ENCODE measurements around the gene DNAJC3.
"Not testable (repeated sequence)": the region's sequence is repeated elsewhere in the genome, so short reads cannot be mapped to it uniquely, and the experiment has no call there.

The DNAJC3 gene

DNA sequence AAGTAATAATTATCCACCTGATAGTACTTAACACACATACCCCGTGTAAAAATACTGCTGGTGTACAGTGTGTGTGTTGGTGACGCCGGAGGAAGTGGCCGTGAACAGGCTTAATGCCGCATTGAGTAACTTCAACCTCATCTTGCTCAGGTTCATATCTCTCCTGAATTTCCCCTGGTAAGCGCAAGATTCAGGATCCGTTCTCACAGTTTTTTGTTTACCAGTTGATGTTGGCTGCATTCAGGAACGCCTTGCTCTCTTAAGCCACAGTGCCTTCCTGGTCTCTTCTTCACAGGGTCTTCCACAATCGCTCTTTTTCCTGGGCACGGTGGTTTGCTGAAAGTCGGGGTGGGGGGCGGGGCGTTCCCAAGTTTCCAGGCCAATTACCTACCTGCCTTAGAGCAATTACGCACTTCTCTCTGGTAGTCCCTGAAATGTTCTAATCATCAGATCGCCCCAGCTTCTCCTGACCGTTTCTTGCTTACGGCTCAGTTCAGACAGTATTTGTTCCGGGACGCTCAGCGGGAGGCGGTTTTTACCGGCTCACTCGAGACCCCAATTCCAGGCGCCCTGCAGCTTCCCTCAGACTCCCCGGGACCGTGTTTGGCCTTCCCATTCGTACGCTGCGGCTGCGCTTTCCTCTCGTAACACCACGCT lies 706 bp upstream of the DNAJC3 start:
- DNase-seq = peak in 1 of 2 experiments; percentile 61

DNA sequence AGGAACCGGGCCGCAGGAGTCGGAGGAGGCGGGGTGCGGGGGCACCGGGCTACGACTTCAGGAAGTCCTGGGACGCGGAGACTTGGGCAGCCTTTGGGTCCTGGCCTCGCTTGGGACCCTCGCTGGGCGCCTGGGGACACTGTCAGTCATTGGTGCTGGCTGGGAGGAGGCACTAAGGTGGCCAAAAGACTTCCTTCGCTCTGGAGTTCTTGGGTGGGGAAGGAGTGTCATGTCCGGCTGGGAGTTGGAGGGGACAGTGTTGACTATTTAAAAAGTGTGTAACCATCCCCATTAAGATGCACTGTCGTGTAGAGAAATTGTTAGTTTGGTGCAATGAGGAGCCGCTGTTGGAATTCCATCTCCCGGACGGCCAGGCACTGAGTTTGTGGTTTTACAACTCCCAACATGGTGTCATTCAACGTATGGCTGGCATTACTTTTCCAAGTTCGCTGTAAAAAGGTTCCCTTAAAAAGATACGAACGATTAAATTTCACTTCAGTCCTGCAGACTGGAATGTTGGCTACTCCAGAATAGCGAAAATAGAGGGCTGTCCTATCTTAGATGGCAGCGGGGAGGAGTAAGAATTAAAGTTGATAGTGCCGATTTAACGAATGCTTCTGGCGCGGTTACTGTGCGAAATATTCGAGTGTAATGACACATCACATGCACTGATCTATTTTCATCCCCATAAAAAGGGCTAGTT lies 776 bp downstream of the DNAJC3 start:
- no peak for DNase-seq

DNA sequence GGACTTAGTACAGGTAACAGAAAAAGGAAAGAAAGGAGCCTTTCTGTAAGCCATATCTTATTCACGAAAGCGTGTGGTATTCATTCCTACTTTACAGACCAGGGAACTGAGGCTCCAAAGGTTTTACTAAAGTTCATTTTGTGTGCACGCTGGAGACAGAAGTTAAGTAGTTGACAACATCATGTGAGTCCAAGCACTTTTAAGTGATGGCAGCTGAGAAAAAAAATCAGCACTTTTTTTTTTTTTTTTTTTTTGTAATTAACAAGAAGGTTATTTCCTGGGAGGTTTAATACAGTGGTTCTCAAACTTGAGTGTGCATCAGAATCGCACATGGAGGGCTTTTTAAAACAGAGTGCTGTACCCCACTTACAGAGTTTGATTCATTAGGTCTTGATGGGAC lies 2.0 kb downstream of the DNAJC3 start:
- no peak for DNase-seq

DNA sequence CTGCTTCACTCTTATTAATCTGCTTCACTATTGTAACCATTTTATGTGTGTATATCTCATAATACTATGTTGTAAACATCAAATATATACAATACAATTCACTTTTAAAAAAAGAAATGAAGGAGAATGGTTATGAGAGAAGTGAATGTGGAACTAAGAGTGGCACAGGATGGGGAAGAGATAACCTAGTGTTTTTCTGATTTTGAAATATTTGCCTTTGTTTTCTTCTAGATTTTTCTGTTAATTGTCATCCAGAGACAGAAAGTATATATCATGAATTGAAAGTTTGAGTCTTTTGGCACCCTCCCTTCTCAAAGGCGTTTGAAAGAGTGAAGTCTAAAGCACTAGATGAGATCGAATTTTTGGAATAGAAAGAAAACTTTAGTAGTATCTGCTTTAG lies 2.8 kb downstream of the DNAJC3 start:
- DNase-seq = no peak

DNA sequence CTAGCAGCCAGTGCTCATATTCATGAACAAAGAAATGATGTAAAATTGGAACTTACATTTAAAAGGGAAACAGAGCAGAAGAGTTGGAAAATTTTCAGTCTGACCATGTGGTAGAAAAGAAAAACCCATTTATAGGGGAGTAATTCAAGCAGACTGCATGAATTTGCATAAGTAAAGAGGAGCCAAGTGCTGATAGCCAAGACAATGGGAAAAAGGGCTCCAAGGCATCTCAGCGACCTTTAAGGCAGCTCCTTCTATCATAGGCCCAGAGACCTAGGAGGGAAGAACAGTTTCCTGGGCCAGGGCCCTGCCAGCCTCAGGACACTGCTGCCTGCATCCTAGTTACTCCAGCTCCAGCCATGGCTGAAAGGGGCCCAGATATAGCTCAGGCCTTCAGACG lies 7.5 kb downstream of the DNAJC3 start:
- DNase-seq = no peak

DNA sequence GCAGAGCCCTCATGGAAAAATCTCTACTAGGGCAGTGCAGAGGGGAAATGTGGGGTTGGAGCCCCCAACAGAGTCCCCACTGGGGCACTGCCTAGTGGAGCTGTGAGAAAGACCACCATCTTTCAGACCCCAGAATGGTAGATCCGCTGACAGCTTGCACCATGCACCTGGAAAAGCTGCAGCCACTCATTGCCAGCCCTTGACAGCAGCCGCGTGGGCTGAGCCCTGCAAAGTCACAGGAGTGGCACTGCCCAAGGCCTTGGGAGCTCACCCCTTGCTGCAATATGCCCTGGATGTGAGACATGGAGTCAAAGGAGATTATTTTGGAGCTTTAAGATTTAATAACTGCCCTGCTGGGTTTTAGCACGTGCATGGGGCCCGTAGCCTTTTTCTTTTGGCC lies 8.0 kb downstream of the DNAJC3 start:
- not testable (repeated sequence) for DNase-seq

DNA sequence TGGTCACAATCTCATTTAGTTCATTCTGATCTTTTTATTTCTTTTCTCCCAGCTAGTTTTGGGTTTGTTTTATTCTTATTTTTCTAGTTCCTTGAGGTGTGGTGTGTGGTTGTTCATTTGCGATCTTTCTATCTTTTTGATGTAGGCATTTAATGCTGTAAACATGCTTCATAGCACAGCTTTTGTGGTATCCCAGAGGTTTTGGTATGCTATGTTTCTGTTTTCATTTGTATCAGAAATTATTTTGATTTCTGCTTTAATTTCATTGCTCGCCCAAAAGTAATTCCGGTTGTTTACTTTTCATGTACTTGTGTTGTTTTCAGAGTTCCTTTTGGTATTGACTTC lies 12.6 kb downstream of the DNAJC3 start:
- DNase-seq = no peak

DNA sequence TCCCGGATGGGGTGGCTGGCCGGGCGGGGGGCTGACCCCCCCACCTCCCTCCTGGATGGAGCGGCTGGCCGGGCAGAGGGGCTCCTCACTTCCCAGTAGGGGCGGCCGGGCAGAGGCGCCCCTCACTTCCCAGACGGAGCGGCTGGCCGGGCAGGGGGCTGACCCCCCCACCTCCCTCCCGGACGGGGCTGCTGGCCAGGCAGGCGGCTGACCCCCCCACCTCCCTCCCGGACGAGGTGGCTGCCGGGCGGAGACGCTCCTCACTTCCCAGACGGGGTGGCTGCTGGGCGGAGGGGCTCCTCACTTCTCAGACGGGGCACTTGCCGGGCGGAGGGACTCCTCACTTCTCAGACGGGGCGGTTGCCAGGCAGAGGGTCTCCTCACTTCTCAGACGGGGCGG lies 14.0 kb downstream of the DNAJC3 start:
- DNase-seq = not testable (repeated sequence)

DNA sequence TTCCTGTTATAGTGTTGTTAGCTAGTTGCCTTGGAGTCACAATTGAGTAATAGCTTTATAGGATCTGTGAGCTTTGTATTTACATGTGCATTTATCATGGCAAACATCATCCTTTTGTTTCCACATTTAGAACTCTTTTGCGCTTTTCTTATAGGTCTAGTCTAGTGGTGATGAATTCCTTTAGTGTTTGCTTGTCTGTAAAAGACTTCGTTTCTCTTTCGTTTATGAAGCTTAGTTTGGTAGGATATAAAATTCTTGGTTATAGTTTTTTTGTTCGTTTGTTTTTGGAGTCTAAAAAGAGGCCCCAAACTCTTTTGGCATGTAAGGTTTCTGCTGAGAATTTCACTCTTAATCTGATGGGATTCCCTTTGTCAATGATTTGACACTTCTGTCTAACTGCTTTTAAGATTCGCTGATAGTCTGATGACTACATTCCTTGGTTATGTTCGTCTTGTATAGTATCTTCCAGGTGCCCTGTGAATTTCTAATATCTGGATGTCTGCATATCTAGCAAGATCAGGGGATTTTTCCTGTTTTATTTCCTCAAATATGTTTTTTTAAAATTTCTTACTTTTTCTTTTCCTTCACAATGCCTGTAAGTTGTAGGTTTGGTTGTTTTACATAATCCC lies 20.2 kb downstream of the DNAJC3 start:
- no peak for DNase-seq

DNA sequence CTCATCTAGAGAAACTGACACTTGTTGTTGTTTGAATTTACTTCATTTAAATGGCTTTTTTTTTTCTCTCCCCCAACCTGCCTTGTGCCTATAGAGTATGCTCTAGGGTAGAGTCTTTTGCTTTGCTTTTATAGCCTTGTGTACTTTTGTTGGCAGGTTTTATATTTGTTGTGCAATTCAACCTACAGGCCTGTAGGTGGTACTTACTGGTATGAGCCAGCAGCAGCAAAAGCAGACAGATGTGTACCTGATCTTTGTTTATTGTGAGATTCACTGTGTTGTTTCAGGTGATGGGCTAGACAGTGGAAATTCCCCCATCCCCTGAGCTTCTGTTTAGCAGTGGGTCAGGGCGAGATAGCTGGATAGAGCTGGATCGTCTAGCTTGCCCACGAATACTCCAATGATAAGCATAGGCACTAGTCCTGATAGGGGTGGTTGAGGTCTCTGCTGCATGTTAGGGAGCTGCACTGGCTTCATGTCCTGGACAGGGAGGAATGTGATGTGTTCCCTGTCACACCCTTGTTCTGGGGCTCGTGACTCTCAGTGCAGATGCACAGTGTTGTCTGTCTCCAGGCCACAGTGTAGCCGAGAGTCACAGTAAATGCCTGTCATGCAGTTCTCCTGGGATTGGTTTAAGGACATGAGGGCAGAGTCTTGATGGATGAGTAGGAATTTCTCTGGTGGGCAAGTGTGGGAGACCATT lies 21.3 kb downstream of the DNAJC3 start:
- DNase-seq = no peak

DNA sequence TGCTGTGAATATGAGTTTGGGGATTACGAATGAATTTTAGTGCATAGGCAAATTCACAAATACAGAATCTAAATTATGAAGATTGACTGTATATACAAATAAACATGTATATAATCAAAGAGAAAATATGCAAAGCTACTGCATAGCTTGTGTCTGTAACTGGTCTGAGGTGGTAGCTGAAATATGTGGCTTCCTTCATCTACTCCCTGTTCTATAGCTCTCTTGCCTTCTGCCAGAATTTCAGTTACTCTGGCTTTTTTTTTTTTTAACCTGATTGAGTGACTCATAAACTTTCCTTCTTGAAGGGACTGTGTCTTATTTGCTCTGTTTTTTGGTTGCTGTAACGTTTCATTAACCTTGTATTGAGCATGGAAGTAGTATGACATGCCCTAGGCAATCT lies 26.6 kb downstream of the DNAJC3 start:
- no peak for DNase-seq

DNA sequence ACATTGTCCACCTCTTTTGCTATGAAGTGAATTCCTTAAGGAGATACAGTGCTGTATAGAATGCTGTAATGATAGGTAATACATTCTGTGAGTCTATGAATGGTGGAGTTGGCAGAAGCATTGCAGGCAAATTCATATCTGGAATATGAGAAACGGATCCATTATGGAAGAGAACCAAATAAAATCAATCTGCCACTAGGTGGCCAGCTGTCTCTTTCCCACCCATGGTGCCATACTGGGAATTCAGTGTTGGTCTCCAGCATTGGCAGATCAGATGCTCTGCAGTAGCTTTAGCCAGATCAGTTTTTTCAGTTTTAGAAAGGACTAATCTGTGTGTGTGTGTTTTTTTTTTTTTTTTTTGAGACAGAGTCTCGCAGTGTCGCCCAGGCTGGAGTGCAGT lies 27.6 kb downstream of the DNAJC3 start:
- peak in 1 of 2 experiments; percentile 25 for DNase-seq

DNA sequence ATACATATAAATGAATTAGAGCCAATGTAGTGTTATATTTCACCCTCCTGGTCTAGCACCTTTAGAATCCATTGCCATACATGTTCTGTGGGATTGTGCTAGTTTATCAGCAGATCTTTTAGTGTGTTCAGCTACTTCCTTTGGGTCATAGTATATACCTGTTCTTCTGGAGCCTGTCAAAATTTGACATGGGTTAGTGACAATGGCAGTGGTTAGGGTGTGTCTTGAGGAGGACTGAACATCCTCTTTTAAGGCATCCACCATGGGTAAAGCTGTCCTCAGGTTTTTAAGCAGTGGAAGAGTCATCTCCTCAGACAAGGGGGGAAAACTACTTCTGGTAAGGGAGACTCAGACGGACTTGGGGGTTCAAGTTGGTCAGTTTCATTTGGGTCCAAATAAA lies 29.4 kb downstream of the DNAJC3 start:
- no peak for DNase-seq

DNA sequence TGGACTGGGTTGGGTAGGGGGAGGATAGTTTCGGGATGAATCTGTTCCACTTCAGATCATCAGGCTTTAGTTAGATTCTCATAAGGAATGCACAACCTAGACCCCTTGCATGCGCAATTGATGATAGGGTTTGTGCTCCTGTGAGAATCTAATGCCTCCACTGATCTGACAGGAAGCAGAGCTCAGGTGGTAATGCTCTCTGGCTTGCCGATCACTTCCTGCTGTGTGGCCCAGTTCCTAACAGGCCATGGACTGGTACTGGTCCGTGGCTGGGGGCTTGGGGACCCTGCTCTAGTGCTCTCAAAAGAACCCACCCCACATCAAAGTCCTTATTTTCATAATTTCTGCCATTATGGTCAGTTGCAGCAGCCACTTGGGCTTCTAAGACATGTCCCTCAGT lies 30.1 kb downstream of the DNAJC3 start:
- DNase-seq = no peak

DNA sequence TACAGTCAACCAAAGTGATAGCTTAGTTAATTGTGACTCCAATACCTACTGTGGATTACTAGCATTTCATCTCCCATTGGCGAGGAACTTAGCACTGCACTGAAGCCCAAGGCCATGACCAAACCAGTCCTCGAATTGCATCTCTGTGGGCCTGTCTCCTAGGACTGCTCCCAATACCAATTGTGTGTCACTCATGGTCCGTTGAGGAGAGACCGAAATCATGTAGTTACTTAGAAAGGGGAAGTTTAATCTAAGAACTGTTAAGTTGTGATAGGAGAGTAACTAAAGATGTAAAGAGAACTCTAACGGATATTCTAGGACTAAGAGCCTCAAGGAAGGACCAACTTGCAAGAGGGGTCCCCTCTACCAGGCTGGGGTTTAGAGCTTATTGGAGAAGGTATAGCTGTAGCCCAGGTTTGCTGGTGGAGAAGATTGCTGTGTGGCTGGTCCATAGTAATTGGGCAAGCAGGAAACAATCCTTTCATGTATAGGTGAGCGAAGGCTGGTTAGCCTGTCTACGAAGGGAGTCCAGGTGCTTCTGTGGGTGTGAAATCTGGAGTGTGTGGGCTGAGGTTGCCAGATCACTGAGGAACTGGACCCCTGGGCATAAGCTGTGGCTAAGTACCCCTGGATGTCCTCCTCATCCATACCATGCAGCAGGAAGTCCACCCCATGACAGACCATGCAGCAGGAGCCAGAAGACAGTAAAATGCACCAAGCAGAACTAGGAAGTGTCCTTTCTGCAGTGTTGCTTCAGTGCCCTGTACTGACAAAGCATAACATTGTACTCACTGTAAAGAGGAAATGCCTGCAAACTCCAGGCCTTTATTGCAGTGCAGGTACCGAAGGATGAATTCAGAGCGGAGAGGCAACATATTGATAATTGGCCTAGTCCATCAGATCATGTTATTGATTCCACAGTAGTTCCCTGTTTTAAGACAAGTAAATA lies 30.8 kb downstream of the DNAJC3 start:
- no peak for DNase-seq

DNA sequence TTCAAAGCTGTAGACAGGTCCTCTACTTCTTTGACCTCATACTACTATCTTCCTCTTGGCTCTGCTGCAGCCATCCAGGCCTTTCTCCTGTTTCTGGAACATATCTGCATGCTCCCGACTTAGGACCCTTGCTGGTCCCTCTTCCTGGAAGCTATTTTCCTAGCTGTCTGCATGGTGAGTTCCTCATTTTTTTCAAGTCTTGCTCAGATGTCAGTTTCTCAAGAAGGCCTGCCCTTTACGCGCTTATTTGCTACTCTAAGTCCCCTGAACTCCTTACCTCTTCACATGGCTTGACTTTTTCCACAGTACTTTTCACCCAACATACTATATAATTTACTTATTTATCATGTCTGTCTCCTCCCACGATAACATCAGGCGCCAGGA lies 31.4 kb downstream of the DNAJC3 start:
- no peak for DNase-seq

DNA sequence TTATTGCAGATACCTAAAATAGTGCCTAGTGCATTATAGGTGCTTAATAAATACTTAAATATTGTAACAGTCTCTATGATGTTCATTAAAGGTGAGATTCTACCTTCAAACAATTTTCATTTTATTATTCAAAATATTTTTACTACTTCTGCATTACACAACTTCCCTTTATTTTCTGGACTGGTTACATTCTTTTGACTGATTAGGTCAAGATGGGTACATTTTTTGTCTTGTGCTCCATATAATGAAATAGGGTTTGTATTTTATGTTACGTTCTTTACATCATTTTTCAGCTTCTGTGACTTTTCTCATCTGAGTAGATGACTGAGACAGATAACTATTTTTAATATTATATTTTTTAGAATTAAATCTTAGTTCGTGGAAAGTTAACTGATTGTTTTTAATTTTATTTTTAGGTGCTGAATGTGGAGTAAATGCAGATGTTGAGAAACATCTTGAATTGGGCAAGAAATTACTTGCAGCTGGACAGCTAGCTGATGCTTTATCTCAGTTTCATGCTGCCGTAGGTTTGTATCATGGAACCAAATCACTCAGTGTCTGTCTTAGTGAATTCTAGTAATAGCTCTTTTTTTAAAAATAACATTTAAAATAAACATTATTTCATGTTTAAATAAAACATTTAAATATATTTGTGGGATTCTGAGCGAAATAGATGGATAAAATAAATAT lies 32.0 kb downstream of the DNAJC3 start:
- no peak for DNase-seq

DNA sequence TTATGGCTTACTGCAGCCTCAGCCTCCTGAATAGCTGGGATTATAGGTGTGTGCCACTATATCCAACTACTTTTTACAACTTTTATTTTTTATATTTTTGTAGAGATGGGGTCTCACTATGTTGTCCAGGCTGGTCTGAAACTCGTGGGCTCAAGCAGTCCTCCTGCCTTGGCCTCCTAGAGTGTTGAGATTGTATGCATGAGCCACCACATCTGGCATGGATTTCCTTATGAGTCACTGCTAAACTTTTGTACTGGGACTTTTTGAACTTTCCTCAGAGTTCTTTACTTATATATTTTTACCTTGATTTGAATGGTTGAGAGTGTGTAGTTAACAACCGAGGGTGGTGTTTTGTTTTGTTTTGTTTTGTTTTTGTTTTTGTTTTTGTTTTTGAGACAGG lies 33.4 kb downstream of the DNAJC3 start:
- no peak for DNase-seq

DNA sequence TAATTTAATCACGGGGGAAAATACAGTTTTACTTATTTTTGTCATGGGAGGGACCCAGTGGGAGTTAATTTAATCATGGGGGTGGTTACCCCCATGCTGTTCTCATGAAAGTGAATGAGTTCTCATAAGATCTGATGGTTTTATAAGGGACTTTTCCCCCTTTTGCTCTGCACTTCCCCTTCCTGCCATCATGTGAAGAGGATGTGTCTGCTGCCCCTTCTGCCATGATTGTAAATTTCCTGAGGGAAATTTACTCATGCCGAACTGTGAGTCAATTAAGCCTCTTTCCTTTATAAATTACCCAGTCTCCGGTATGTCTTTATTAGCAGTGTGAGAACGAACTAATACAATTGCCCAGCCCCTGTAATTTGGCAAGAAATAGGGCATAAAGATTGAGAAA lies 35.9 kb downstream of the DNAJC3 start:
- DNase-seq = not testable (repeated sequence)

DNA sequence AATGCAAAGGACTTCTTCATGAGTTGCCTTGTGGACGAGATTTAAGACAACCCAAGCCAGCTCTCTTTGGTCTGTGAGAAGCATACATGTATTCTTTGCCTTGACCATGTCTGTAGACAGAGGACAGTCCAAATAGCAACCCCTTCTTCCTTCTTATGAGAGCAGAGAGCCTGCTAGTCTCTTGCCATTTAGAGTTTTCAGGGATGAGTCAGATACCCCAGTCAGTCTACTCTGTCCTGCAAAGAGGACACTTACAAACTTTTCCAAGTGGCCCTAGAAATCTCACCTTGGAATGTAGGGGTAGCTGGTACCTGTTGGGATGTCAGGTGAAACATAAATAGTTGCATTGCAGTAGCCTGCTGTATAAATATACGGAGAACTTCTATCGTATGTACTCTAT lies 36.7 kb downstream of the DNAJC3 start:
- DNase-seq = no peak

DNA sequence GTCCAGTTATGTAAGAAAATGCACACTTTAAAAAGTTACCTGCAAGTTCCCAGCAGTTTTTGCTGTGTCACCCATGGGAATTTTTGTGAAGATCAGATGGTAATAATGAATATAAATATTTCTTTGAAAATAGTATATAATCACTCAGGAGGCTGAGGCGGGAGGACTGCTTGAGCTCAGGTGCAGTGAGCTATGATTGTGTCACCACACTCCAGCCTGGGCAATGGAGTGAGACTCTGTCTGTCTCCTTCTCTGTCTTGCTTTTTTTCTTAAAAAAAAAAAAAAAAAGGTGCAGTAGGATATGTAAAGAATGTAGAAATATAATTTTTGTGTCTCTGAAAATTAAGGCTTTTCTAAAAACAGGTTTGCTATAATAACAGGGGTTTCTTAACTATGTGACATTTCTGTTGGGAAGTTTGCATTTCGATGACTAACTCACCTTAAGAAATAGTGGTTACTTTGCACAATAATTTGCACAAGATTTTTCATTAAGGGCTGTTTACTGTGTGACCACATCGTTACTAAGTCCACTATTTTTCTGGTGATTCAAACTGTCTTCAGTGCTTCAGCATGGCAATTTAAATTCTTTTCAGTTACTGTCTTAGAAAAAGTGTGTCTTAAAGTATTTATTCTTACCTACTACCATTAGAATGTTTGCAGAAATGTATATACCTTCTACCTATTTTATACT lies 37.3 kb downstream of the DNAJC3 start:
- DNase-seq = no peak

DNA sequence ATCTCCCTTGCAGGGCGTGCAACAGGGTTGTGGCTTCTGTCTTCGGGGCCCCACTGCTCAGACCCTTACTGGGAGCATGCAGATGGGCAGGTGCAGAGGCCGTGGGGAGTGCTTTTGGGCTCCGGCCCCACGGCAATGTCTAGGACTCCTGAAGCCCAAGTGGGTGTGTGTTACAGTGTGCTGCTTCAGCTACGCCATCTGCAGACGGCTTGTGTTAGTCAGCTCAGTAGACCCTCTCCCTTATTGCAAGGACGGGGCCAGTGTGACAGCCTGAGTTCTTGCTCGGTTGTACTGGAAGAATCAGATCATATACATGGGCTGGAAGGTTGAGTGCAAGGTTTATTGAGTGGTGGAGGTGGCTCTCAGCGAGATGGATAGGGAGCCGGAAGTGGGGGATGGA lies 39.3 kb downstream of the DNAJC3 start:
- DNase-seq = no peak

Data from NCI-H524 (cell line).